ENCODE data around the gene CYSTM1. TPM values are rescaled to one million over a fixed set of nuclear protein-coding genes. Genes with fewer than 3 reads are reported as not detected.
"Not testable (repeated sequence)": the region's sequence is repeated elsewhere in the genome, so short reads cannot be mapped to it uniquely, and the experiment has no call there.

The CYSTM1 gene
- polyA plus RNA-seq, 1 donor from 2014 or later, result 6.6 TPM

DNA sequence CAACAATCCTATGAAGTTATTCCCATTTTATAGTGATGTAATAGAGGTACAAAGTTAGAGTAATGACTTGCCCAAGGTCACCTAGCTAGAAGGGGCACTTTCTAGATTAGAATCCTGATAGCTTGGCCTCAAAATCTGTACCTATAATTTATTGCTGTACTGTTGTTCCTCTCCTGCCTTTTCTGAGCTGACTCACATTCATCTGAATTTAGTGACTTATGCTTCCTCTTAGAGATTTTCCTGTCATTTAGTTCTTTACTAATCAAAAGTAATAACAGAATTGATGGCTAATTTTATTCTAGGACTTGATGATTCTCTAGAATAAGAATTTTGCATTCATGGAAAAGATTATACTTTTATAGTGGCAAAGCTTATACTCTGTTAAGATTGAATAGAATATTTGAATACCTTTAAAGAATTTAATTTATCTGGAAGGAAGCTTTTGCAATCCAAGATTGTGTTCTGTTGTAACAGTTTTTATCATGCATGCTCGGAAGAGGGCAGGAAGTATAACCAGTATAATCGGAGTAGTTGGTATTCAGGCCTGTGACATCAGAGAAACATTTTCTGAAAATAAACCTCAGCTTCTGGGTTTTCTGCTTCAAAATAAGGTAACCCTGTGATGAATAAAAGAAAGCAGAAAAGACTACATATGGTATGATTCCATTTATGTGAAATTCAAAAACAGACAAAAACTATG lies 21.3 kb downstream of the CYSTM1 start:
- no peak overlapping the region for H3K27ac ChIP-seq (ENCODE audit: low read length)
- H3K79me2 ChIP-seq (replicated peaks; ENCODE audit: insufficient read depth, low read length), result no peaks in the 10 kb centered on the region
- H3K4me3 ChIP-seq (ENCODE audit: low read length), result no peak overlapping the region
- H2AFZ ChIP-seq (ENCODE audit: low read depth, low read length), result no peak overlapping the region
- no peaks in the 10 kb centered on the region for H3F3A ChIP-seq (ENCODE audit: insufficient read depth, low read length, poor library complexity, severe bottlenecking)
- no peaks in the 10 kb centered on the region for H4K20me1 ChIP-seq (ENCODE audit: insufficient read depth)
- H3K4me2 ChIP-seq (ENCODE audit: low read length), result no peak overlapping the region
- no peaks in the 10 kb centered on the region for H3K9me2 ChIP-seq (ENCODE audit: insufficient read depth, low read length)
- H3K36me3 ChIP-seq (ENCODE audit: insufficient read depth, low read length), result no peaks in the 10 kb centered on the region
- H3K9ac ChIP-seq (ENCODE audit: low read length), result no peak overlapping the region
- H3K27me3 ChIP-seq (ENCODE audit: insufficient read depth, low read depth, low read length), result no peaks in the 10 kb centered on the region
- H3K9me3 ChIP-seq (ENCODE audit: low read length), result no peaks in the 10 kb centered on the region
- TF ChIP-seq, protein P1, sequence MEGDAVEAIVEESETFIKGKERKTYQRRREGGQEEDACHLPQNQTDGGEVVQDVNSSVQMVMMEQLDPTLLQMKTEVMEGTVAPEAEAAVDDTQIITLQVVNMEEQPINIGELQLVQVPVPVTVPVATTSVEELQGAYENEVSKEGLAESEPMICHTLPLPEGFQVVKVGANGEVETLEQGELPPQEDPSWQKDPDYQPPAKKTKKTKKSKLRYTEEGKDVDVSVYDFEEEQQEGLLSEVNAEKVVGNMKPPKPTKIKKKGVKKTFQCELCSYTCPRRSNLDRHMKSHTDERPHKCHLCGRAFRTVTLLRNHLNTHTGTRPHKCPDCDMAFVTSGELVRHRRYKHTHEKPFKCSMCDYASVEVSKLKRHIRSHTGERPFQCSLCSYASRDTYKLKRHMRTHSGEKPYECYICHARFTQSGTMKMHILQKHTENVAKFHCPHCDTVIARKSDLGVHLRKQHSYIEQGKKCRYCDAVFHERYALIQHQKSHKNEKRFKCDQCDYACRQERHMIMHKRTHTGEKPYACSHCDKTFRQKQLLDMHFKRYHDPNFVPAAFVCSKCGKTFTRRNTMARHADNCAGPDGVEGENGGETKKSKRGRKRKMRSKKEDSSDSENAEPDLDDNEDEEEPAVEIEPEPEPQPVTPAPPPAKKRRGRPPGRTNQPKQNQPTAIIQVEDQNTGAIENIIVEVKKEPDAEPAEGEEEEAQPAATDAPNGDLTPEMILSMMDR (IDR thresholded peaks at IDR 0.05; ENCODE audit: poor library complexity, severe bottlenecking), result no peak
- TF ChIP-seq MXI1 (conservative IDR thresholded peaks at IDR 0.05; ENCODE audit: poor library complexity, severe bottlenecking), result no peak
- no peak for TF ChIP-seq RAD21 (conservative IDR thresholded peaks at IDR 0.05)
- TF ChIP-seq EP300 (conservative IDR thresholded peaks at IDR 0.05; ENCODE audit: poor library complexity, severe bottlenecking), result no peak
- TF ChIP-seq POLR2AphosphoS5 (IDR thresholded peaks at IDR 0.05), result no peak
- TF ChIP-seq EZH2 (IDR thresholded peaks at IDR 0.05; ENCODE audit: borderline replicate concordance, insufficient read depth, low read length, poor library complexity, severe bottlenecking), result no peak
- TF ChIP-seq, protein P2, sequence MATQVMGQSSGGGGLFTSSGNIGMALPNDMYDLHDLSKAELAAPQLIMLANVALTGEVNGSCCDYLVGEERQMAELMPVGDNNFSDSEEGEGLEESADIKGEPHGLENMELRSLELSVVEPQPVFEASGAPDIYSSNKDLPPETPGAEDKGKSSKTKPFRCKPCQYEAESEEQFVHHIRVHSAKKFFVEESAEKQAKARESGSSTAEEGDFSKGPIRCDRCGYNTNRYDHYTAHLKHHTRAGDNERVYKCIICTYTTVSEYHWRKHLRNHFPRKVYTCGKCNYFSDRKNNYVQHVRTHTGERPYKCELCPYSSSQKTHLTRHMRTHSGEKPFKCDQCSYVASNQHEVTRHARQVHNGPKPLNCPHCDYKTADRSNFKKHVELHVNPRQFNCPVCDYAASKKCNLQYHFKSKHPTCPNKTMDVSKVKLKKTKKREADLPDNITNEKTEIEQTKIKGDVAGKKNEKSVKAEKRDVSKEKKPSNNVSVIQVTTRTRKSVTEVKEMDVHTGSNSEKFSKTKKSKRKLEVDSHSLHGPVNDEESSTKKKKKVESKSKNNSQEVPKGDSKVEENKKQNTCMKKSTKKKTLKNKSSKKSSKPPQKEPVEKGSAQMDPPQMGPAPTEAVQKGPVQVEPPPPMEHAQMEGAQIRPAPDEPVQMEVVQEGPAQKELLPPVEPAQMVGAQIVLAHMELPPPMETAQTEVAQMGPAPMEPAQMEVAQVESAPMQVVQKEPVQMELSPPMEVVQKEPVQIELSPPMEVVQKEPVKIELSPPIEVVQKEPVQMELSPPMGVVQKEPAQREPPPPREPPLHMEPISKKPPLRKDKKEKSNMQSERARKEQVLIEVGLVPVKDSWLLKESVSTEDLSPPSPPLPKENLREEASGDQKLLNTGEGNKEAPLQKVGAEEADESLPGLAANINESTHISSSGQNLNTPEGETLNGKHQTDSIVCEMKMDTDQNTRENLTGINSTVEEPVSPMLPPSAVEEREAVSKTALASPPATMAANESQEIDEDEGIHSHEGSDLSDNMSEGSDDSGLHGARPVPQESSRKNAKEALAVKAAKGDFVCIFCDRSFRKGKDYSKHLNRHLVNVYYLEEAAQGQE (IDR thresholded peaks at IDR 0.05; ENCODE audit: borderline replicate concordance), result no peak
- TF ChIP-seq TAF1 (IDR thresholded peaks at IDR 0.05; ENCODE audit: low read depth), result no peak
- TF ChIP-seq SMC3 (conservative IDR thresholded peaks at IDR 0.05; ENCODE audit: poor library complexity), result no peak

DNA sequence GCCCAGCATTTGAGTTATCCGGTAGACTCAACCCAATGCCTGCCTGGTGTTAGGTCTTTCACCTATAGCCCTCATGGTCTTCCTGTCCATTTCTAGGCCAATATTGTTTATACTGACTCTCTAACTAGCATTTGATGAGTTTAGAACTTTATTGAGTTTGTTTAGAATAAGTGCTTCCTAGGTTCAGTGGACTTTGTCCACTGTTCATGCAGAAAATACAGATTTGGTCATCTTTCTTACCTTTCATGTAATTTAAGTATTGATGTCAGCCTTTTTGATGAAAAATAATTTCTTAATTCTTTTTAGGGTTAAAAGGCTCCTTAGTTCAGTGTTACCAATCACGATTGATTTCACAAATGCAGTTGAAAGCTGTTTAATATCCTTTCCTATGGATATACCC lies 22.0 kb downstream of the CYSTM1 start:
- Histone ChIP-seq H3K36me3 (ENCODE audit: insufficient read depth, low read length) (no peaks in the 10 kb centered on the region), H3K79me2 (replicated peaks; ENCODE audit: insufficient read depth, low read length) (no peaks in the 10 kb centered on the region), H3K4me3 (ENCODE audit: low read length) (no peak overlapping the region), H3K27ac (ENCODE audit: low read length) (no peak overlapping the region), H4K20me1 (ENCODE audit: insufficient read depth) (no peaks in the 10 kb centered on the region), H3K9me3 (ENCODE audit: low read length) (no peaks in the 10 kb centered on the region), H3K9ac (ENCODE audit: low read length) (no peak overlapping the region), H3K9me2 (ENCODE audit: insufficient read depth, low read length) (no peaks in the 10 kb centered on the region), H2AFZ (ENCODE audit: low read depth, low read length) (no peak overlapping the region), H3F3A (ENCODE audit: insufficient read depth, low read length, poor library complexity, severe bottlenecking) (no peaks in the 10 kb centered on the region), H3K4me2 (ENCODE audit: low read length) (no peak overlapping the region), H3K27me3 (ENCODE audit: insufficient read depth, low read depth, low read length) (no peaks in the 10 kb centered on the region)
- TF ChIP-seq SMC3 (conservative IDR thresholded peaks at IDR 0.05; ENCODE audit: poor library complexity) (no peak), EP300 (conservative IDR thresholded peaks at IDR 0.05; ENCODE audit: poor library complexity, severe bottlenecking) (no peak)
- TF ChIP-seq, protein P2 (IDR thresholded peaks at IDR 0.05; ENCODE audit: borderline replicate concordance), result no peak

DNA sequence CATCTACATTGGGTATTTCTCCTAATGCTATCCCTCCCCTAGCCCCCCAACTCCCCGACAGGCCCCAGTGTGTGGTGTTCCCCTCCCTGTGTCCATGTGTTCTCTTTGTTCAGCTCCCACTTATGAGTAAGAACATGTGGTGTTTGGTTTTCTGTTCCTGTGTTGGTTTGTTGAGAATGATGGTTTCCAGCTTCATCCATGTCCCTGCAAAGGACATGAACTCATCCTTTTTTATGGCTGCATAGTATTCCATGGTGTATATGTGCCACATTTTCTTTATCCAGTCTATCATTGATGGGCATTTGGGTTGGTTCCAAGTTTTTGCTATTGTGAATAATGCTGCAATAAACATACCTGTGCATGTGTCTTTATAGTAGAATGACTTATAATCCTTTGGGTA lies 23.9 kb downstream of the CYSTM1 start:
- not testable (repeated sequence) for H3K9me3 ChIP-seq (ENCODE audit: low read length); H3K27me3 ChIP-seq (ENCODE audit: insufficient read depth, low read depth, low read length); H3K4me2 ChIP-seq (ENCODE audit: low read length); H3K4me3 ChIP-seq (ENCODE audit: low read length); H3K36me3 ChIP-seq (ENCODE audit: insufficient read depth, low read length); H3K9ac ChIP-seq (ENCODE audit: low read length); H2AFZ ChIP-seq (ENCODE audit: low read depth, low read length); H4K20me1 ChIP-seq (ENCODE audit: insufficient read depth); H3K9me2 ChIP-seq (ENCODE audit: insufficient read depth, low read length); H3K79me2 ChIP-seq (replicated peaks; ENCODE audit: insufficient read depth, low read length); H3K27ac ChIP-seq (ENCODE audit: low read length); H3F3A ChIP-seq (ENCODE audit: insufficient read depth, low read length, poor library complexity, severe bottlenecking)

Measured in neural cell (in vitro differentiated cells).